GM12801 (cell line): Measurements from ENCODE around the gene PGAM2.

ENCODE experiments used
- CTCF ChIP-seq: IDR thresholded peaks from one replicate; pipeline ENCODE4 v1.5.1; 2011; ENCODE audit warnings: control low read depth; ENCODE audit not compliant: insufficient read length; ENCODE audit errors: extremely low read depth

PGAM2 gene

GRCh38 chr7:44095781-44096180, 30.4 kb upstream of the PGAM2 start:
- TF ChIP-seq CTCF: no peak

- TF ChIP-seq CTCF: no peak
Measured at GRCh38 chr7:44094883-44095592, 29.7 kb upstream of the PGAM2 start.

- no peak for TF ChIP-seq CTCF
Measured at GRCh38 chr7:44094365-44094764, 29.0 kb upstream of the PGAM2 start.

- TF ChIP-seq CTCF: no peak
Measured at GRCh38 chr7:44093102-44093641, 27.8 kb upstream of the PGAM2 start.

- TF ChIP-seq CTCF: no peak
Measured at GRCh38 chr7:44087911-44088838, 22.8 kb upstream of the PGAM2 start.

- no peak for TF ChIP-seq CTCF
Measured at GRCh38 chr7:44086627-44087026, 21.3 kb upstream of the PGAM2 start.

GRCh38 chr7:44085546-44085945, 20.2 kb upstream of the PGAM2 start:
- TF ChIP-seq CTCF: no peak
